ENCODE data around the gene CERS5. TPM values are rescaled to one million over a fixed set of nuclear protein-coding genes. Genes with fewer than 3 reads are reported as not detected.
"Not testable (repeated sequence)": the region's sequence is repeated elsewhere in the genome, so short reads cannot be mapped to it uniquely, and the experiment has no call there.

The CERS5 gene
- total RNA-seq, 2 experiments from 2014 or later = 33.9 to 39.5 TPM

DNA sequence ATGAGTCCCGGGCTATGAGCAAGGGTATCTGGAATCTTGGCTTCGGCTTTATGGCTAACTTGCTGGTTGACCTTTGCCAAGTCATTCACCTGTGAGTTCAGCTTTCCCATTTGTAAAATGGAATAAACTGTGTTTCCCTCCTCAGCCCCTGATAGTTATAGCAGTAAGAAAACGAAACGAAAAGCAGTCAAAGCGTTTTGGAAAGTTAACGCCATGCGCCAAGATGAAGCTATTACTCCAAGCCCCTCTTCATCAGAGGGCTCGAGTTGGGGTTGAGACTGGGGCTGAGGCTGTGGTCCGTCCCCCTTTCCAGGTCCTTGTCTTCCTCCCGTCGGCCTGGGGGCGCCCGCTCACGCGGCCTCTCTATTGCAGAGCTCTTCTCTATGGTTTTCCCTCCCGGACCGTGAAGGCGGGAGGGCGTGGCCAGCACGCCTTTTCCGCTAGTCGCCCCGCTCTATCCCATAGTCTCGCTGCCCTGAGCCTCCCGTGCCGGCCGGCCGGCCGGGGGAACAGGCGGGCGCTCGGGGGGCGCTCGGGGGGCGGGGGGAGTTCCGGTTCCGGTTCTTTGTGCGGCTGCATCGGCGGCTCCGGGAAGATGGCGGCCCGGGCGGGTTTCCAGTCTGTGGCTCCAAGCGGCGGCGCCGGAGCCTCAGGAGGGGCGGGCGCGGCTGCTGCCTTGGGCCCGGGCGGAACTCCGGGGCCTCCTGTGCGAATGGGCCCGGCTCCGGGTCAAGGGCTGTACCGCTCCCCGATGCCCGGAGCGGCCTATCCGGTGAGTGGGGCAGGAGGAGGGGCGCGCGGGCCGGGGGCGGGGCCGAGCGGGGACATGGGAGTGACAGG lies 82.2 kb downstream of the CERS5 start, which contains the start of gene SMARCD1:
Gene SMARCD1 (plus strand): TSS at position 568 of the 840 bp plus-strand sequence. CDS start 28 bp downstream, at position 596.
- no peaks in the 10 kb centered on the region for H3K27me3 Mint-ChIP-seq
- peaks cover 44% of the 10 kb centered on the region for H3K4me1 Mint-ChIP-seq (ENCODE audit: low read depth)

GRCh38 chr12:50084409-50084774 lies 82.8 kb downstream of the CERS5 start:
- Mint-ChIP-seq H3K4me1 (ENCODE audit: low read depth) (peaks cover 44% of the 10 kb centered on the region), H3K4me3 (peak overlapping the region; percentile 90), H3K27ac (peak overlapping the region; percentile 93)
- H3K36me3 Mint-ChIP-seq (ENCODE audit: low read depth); H3K9me3 Mint-ChIP-seq; ATAC-seq; intact Hi-C loops (cut with micrococcal nuclease); H3K27me3 Mint-ChIP-seq; DNase-seq: not testable (repeated sequence)
- ChIA-PET CTCF (interaction anchor here (0.7 to 6.8 kb wide), 18 partner anchors 9 to 230 kb away, joined by 3 to 60 read pairs (median 4); partner anchors contain the start of genes CERS5, COX14 and LIMA1), POLR2A (interaction anchor here (0.6 to 4.0 kb wide), 10 partner anchors 12 to 83 kb away, joined by 3 to 26 read pairs (median 4); partner anchors contain the start of genes CERS5, COX14 and GPD1)

More for the DNA sequence above, 82.2 kb downstream of the CERS5 start, which contains the start of gene SMARCD1:
- peaks cover 5% of the 10 kb centered on the region for H3K36me3 Mint-ChIP-seq (ENCODE audit: low read depth)
- H3K9me3 Mint-ChIP-seq = no peaks in the 10 kb centered on the region
- no peak for TF ChIP-seq CTCF (IDR thresholded peaks at IDR 0.05)
- H3K4me3 Mint-ChIP-seq = peak within 1 kb of the TSS; percentile 90
- peak within 1 kb of the TSS; percentile 93 for H3K27ac Mint-ChIP-seq
- ATAC-seq = peak; percentile 88
- ChIA-PET CTCF (interaction anchor here (0.7 to 6.8 kb wide), 19 partner anchors 9 to 230 kb away, joined by 3 to 60 read pairs (median 4); partner anchors contain the start of genes CERS5, COX14, GPD1 and LIMA1), POLR2A (interaction anchor here (0.6 to 4.0 kb wide), 10 partner anchors 12 to 82 kb away, joined by 3 to 26 read pairs (median 4); partner anchors contain the start of genes CERS5, COX14 and GPD1)
- DNase-seq = peak; percentile 90
- intact Hi-C loops (cut with micrococcal nuclease) = loop anchor here (5.0 kb wide), 1 partner anchor 92 kb away; no protein-coding TSS in a partner anchor

DNA sequence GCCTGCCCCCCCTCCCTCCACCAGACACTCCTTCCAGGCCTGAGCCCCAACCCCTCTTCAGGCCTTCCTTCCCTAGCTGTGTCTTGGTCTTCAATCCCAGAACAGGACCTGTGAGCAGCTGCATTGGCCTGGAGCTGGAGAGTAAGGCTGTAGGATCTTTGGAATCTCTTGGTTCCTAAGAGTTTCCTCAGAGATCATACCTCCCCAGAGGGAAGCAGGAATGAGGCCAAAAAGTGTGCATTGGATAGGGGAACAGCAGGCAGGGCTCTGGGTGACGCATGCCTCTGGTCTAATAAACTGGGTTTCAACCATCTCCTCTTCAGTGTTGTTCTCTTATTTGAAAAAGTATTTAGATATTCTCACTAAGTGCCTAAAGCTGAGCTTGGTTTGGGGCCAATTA lies 83.9 kb downstream of the CERS5 start:
- no peak for DNase-seq
- ChIA-PET POLR2A (interaction anchor here (0.7 to 4.0 kb wide), 6 partner anchors 18 to 84 kb away, joined by 3 to 26 read pairs (median 4); partner anchors contain the start of genes CERS5 and COX14), CTCF (interaction anchor here (0.6 to 3.5 kb wide), 7 partner anchors 13 to 116 kb away, joined by 3 to 21 read pairs (median 5); partner anchors contain the start of genes CERS5 and COX14)
- Mint-ChIP-seq H3K27me3 (no peaks in the 10 kb centered on the region), H3K27ac (peak overlapping the region; percentile 88), H3K4me3 (peak overlapping the region; percentile 77), H3K36me3 (ENCODE audit: low read depth) (peaks cover 2% of the 10 kb centered on the region), H3K4me1 (ENCODE audit: low read depth) (peaks cover 39% of the 10 kb centered on the region), H3K9me3 (no peaks in the 10 kb centered on the region)
- intact Hi-C loops (cut with micrococcal nuclease) = no loop called here
- no peak for ATAC-seq
- TF ChIP-seq CTCF (IDR thresholded peaks at IDR 0.05) = no peak

GRCh38 chr12:50082644-50083043 lies 84.5 kb downstream of the CERS5 start:
- intact Hi-C loops (cut with micrococcal nuclease) = no loop called here
- Mint-ChIP-seq H3K27ac (no peak overlapping the region), H3K36me3 (ENCODE audit: low read depth) (peaks cover 2% of the 10 kb centered on the region), H3K27me3 (no peaks in the 10 kb centered on the region), H3K4me3 (no peak overlapping the region), H3K9me3 (no peaks in the 10 kb centered on the region), H3K4me1 (ENCODE audit: low read depth) (peaks cover 32% of the 10 kb centered on the region)
- CTCF ChIA-PET = interaction anchor here (0.6 to 3.5 kb wide), 7 partner anchors 12 to 115 kb away, joined by 3 to 21 read pairs (median 5); partner anchors contain the start of genes CERS5 and COX14
- POLR2A ChIA-PET = interaction anchor here (1.1 to 4.0 kb wide), 3 partner anchors 17 to 85 kb away, joined by 4 to 26 read pairs (median 4); partner anchors contain the start of genes CERS5 and COX14
- ATAC-seq = no peak
- TF ChIP-seq CTCF (IDR thresholded peaks at IDR 0.05) = no peak
- DNase-seq = peak; percentile 47

DNA sequence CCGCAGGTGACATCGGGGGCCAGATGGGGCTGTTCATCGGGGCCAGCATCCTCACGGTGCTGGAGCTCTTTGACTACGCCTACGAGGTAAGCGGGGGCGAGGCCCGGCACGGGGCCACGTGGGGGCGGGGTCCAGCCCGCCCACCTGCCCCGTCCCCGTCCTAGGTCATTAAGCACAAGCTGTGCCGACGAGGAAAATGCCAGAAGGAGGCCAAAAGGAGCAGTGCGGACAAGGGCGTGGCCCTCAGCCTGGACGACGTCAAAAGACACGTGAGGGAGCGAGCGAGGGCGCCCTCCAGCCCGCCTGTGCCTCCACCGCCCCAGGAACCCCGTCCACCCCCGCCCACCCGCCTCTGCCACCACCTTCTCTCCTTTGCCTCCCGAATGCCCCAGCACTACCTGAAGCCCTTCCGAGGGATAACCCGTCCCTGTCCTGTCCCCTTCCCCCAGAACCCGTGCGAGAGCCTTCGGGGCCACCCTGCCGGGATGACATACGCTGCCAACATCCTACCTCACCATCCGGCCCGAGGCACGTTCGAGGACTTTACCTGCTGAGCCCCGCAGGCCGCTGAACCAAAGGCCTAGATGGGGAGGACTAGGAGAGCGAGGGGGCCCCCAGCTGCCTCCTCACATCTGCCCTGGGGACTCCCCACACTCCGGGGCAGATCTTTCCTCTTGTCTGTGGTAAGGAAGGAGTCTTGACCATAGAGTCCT lies 85.9 kb downstream of the CERS5 start:
- CTCF ChIA-PET = interaction anchor here (0.7 to 3.5 kb wide), 3 partner anchors 30 to 95 kb away, joined by 3 to 21 read pairs (median 4); partner anchors contain the start of gene COX14
- DNase-seq = no peak

More for the DNA sequence above, 85.9 kb downstream of the CERS5 start:
- no peaks in the 10 kb centered on the region for H3K27me3 Mint-ChIP-seq
- intact Hi-C loops (cut with micrococcal nuclease) = no loop called here
- H3K27ac Mint-ChIP-seq = no peak overlapping the region
- TF ChIP-seq CTCF (IDR thresholded peaks at IDR 0.05) = no peak
- H3K36me3 Mint-ChIP-seq (ENCODE audit: low read depth) = peaks cover 2% of the 10 kb centered on the region
- POLR2A ChIA-PET = interaction anchor here (1.1 kb wide), 1 partner anchor 8 kb away, joined by 3 read pairs; no protein-coding TSS in a partner anchor
- H3K9me3 Mint-ChIP-seq = no peaks in the 10 kb centered on the region
- ATAC-seq = no peak
- no peak overlapping the region for H3K4me3 Mint-ChIP-seq
- H3K4me1 Mint-ChIP-seq (ENCODE audit: low read depth) = peaks cover 18% of the 10 kb centered on the region
